Activated gamma-delta T cell treated with Interleukin-2 at 50 U/mL for 16 hours (primary cell): ENCODE results near the gene RAB3C.
"Not testable (repeated sequence)": the region's sequence is repeated elsewhere in the genome, so short reads cannot be mapped to it uniquely, and the experiment has no call there.

Source experiments
- DNase-seq: peaks from one replicate; pipeline ENCODE4 v3.0.0-alpha.2; 2020

Gene RAB3C, protein sequence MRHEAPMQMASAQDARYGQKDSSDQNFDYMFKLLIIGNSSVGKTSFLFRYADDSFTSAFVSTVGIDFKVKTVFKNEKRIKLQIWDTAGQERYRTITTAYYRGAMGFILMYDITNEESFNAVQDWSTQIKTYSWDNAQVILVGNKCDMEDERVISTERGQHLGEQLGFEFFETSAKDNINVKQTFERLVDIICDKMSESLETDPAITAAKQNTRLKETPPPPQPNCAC

GRCh38 chr5:58582803-58583491 is at the start of gene RAB3C:
Gene RAB3C (plus strand): TSS chr5:58583075. CDS start chr5:58583209, 134 bp downstream.
- DNase-seq: no peak

DNA sequence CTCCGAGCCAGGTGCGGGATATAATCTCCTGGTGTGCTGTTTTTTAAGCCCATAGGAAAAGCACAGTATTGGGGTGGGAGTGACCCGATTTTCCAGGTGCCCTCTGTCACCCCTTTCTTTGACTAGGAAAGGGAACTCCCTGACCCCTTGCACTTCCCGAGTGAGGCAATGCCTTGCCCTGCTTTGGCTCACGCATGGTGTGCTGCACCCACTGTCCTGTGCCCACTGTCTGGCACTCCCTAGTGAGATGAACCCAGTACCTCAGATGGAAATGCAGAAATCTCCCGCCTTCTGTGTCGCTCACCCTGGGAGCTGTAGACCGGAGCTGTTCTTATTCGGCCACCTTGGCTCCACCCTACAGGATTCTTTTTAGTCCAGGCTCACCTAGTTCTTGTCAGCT is 40.9 kb upstream of the RAB3C start:
- DNase-seq: not testable (repeated sequence)

DNA sequence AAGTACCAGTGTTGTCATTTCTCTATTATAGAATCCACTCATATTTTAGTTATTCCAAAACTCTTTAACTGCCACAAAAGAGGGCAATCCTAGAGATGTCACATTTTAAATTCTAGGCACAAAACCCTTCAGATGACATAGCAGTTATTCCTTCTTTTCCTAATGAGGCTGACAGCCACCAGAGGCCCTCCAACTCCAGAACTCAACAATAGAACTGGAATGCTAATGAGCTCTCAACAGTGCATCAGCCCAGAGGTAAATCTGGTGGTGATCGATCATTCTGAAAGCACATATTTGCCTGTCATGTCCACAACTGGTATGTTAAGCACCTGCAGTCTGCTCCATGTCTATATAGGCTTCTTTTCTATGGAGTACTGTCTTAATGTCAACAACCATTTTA is 40.2 kb upstream of the RAB3C start:
- no peak for DNase-seq

- DNase-seq: no peak
Observed at GRCh38 chr5:58543723-58544122, 39.2 kb upstream of the RAB3C start.

GRCh38 chr5:58544195-58544594 is 38.7 kb upstream of the RAB3C start:
- no peak for DNase-seq

GRCh38 chr5:58544926-58545325 is 37.9 kb upstream of the RAB3C start:
- DNase-seq: no peak

DNA sequence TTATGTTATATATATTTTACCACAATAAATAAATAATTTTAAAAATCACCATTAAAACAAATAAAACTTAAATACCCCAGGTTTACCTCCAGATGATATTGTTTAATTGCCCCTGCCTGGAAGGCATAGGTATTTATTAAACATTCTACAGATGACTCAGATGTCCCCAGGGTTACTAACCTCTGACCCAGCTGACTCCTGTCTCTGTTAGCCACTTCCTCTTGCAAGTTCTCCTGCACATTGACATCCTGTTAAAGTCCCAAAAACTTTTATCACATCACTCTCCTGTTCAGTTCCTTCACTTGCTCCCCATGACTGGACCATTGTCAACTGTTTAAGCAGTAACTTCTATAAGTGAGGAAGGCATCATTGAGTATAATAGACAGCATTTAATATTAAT is 37.0 kb upstream of the RAB3C start:
- no peak for DNase-seq

DNA sequence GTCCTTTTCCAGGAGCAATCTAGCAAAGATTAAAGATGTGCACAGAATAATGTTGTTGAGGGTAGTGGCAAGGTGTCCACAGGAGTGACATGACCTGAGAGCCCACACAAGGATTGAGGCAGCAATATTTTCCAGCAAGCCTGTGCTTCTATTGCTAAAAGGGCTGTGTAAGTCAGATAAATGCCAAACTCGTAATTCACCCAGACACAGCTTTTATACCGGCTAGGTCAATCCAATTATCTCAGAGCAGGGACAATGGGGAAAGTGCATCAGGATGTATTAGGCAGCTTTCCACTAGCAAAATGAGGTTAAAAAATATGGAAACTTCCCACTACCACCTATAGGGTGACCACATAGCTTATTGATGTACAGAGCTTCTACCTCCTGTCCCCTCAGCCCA is 34.8 kb upstream of the RAB3C start:
- DNase-seq: no peak

DNA sequence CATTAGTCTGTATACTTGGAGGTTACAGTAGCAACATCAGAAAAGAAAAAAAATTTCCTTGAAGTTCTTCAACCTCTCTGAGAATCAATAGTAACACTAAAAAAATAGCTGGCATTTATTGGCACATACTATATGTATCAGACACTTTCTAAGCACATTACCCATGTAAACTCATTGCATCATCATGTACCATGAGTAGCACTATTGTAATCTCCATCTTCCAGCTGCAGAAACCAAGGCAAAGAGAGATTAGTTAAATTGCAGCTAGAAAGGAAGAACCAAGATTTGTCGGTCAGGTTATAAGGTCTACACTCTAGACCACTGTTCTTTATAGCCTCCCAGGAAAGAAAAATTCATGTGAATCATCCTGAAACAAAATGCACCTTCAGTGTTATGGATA is 31.4 kb upstream of the RAB3C start:
- no peak for DNase-seq

DNA sequence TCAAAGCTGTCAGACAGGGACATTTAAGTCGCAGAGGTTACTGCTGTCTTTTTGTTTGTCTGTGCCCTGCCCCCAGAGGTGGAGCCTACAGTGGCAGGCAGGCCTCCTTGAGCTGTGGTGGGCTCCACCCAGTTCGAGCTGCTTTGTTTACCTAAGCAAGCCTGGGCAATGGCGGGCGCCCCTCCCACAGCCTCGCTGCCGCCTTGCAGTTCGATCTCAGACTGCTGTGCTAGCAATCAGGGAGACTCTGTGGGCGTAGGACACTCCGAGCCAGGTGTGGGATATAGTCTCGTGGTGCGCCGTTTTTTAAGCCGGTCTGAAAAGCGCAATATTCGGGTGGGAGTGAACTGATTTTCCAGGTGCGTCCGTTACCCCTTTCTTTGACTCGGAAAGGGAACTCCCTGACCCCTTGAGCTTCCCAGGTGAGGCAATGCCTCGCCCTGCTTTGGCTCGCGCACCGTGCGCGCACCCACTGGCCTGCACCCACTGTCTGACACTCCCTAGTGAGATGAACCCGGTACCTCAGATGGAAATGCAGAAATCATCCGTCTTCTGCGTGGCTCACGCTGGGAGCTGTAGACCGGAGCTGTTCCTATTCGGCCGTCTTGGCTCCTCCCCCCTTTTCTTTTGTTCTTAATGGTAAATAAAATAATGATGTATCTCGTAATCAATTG is 25.1 kb upstream of the RAB3C start:
- DNase-seq: not testable (repeated sequence)

DNA sequence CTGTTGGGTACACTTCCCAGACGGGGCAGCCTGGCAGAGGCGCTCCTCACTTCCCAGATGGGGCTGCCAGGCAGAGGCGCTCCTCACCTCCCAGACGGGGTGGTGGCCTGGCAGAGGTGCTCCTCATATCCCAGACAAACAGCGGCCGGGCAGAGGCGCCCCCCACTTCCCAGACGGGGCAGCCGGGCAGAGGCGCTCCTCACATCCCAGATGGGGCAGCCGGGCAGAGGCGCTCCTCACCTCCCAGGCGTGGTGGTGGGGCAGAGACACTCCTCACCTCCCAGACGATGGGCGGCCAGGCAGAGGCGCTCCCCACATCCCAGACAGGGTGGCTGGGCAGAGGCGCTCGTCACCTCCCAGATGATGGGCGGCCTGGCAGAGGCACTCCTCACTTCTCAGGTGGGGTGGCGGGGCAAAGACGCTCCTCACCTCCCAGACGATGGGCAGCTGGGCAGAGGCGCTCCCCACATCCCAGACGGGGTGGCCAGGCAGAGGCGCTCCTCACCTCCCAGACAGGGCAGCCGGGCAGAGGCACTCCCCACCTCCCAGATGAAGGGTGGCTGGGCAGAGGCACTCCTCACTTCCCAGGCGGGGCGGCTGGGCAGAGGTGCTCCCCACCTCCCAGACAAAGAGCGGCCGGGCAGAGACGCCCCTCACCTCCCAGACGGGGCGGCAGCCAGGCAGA is 19.7 kb upstream of the RAB3C start:
- DNase-seq: not testable (repeated sequence)

GRCh38 chr5:58564043-58564832 is 18.6 kb upstream of the RAB3C start:
- DNase-seq: not testable (repeated sequence)

GRCh38 chr5:58565033-58565432 is 17.8 kb upstream of the RAB3C start:
- DNase-seq: no peak

DNA sequence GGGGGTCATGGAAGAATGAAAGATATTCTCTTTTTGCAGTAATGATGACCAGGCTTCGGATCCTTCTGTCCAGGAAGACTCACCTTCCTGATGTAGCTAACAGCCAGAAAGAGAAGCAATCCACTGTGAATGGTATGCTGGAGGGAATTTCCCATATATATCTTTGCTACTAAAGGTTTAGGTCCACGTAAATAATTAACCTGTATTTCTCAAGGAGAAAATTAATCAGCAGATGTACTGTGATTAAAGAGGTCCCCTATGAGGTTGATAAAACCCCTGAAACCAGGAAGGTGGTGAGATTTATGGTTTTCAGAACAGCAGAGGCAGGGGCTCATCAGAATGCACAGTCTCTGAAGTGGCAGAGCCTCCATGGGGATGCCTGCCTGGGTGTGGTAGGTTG is 11.4 kb upstream of the RAB3C start:
- DNase-seq: no peak

GRCh38 chr5:58572973-58573372 is 9.9 kb upstream of the RAB3C start:
- DNase-seq: not testable (repeated sequence)

DNA sequence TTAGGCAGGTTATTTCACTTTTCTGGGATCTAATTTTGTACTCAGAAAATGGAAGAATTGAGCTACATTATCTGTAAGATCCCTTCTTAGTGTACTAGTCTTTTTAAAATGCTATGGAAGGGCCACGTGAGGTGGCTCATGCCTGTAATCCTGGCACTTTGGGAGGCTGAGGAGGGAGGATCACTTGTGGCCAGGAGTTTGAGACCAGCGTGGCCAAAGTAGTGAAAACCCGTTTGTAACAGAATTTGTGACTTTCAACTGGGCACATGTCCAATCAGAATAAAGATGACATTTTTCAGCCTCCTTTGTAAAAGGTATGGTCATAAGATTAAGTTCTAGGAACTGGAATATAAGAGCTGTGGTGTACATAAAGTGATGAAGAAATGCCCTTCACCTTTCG is 3.1 kb upstream of the RAB3C start:
- no peak for DNase-seq

DNA sequence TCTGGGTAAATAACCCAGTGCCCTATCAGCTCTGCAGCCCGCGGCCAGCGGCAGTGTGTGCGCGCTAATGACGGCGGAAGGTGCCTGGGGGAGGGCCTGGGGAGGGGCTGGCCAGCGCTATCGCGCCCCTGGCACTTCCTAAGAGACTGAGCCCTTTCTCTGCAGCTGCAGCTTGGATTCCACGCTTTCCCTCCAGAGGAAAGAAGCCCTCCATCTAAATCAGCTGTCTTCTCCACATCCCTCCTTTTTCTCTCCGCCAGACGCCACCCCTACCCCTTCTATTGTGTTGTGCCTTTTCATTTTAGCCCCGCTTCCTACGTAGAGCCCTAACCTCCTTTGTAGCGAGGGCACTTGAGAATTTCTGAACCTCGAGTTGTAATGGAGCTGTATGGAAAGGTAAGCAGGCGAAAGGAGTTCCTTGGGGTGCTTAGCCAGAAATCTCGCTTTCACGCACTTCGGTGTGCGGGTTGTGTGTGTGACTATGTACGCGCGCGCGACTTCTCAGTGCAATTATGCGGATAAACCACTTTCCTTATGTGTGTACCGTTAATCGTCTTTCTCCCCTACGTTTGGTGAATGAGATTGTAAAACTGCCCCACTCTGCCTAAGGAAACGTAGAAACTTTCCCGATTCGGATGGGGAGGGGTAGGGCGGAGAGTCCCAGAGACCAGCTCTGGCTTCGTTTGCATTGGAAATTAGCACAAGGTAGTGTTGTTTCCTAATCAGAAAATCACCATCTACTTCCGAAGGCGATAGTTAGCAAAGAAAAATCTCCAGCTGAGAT is 664 bp upstream of the RAB3C start:
- DNase-seq: no peak

- DNase-seq: no peak
Observed at GRCh38 chr5:58595952-58596351, 13.1 kb downstream of the RAB3C start.

GRCh38 chr5:58598440-58598839 is 15.6 kb downstream of the RAB3C start:
- no peak for DNase-seq

DNA sequence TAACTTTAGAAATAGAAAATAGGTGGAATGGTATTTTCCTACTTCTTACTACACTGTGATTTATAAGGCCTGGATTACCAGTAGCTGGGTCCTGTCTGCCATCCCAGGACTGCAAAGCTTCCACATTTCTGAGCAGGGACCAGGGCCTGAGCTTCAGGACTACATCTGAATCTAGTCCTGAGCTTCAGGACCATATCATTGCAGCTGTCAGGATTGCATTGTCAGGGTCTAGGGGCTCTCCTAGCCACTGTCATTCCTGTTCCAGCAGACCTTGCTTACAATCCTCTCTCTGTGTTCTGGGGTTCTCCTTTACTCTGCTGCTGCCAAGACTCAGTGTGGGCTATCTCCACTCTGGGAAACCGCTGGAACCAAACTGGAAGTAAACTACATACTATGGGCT is 16.3 kb downstream of the RAB3C start:
- no peak for DNase-seq

DNA sequence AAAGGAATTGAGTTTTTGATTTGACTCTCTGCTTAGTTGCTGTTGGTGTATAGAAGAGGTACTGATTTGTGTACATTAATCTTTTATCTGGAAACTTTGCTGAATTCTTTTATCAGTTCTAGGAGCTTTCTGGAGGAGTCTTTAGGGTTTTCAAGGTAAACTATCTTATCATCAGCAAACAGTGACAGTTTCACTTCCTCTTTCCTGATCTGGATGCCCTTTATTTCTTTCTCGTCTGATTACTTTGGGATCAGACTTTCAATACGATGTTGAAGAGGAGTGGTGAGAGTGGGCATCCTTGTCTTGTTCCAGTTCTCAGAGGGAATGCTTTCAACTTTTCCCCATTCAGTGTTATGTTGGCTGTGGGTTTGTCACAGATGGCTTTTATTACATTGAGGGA is 17.7 kb downstream of the RAB3C start:
- not testable (repeated sequence) for DNase-seq

DNA sequence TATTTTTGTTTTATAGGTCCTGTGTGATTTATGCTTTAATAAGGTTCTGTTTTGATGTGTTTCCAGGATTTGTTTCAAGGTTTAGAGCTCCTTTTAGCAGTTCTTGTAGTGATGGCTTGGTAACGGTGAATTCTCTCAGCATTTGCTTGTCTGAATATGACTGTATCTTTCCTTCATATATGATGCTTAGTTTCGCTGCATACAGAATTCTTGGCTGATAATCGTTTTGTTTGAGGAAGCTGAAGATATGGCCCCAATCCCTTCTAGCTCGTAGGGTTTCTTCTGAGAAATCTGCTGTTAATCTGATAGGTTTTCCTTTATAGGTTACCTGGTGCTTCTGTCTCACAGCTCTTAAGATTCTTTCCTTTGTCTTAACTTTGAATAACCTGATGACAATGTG is 20.0 kb downstream of the RAB3C start:
- DNase-seq: not testable (repeated sequence)
